ENCODE measurements around the gene FGD6.

GRCh38 chr12:95248604-95249360, 31.5 kb upstream of the FGD6 start:
- TF ChIP-seq, protein P1, sequence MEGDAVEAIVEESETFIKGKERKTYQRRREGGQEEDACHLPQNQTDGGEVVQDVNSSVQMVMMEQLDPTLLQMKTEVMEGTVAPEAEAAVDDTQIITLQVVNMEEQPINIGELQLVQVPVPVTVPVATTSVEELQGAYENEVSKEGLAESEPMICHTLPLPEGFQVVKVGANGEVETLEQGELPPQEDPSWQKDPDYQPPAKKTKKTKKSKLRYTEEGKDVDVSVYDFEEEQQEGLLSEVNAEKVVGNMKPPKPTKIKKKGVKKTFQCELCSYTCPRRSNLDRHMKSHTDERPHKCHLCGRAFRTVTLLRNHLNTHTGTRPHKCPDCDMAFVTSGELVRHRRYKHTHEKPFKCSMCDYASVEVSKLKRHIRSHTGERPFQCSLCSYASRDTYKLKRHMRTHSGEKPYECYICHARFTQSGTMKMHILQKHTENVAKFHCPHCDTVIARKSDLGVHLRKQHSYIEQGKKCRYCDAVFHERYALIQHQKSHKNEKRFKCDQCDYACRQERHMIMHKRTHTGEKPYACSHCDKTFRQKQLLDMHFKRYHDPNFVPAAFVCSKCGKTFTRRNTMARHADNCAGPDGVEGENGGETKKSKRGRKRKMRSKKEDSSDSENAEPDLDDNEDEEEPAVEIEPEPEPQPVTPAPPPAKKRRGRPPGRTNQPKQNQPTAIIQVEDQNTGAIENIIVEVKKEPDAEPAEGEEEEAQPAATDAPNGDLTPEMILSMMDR (conservative IDR thresholded peaks at IDR 0.05 in 1 of 2, IDR thresholded peaks at IDR 0.05 in 1 of 2; ENCODE audit: low read depth in 1 of 2, low read length in 2 of 2) = no peak
- no peak for TF ChIP-seq EZH2 (IDR thresholded peaks at IDR 0.05; ENCODE audit: low read length, missing control alignments)

All from fibroblast of lung (primary cell).